HepG2 (cell line): ENCODE data around the gene GPR61. TPM values are rescaled to one million over a fixed set of nuclear protein-coding genes. Genes with fewer than 3 reads are reported as not detected.
A peak's percentile ranks its signal among the peaks of the same experiment; 100 is the strongest.

Experiments used
- ATF2 ChIP-seq: sonication (generic); formaldehyde crosslinking; IDR thresholded peaks from 2 replicates; pipeline ENCODE4 v1.4.0; 2020; ENCODE audit warnings: missing genetic modification reagents
- ATF3 ChIP-seq: sonication (generic); formaldehyde crosslinking; IDR thresholded peaks from 2 replicates; pipeline ENCODE4 v1.4.0; 2020; ENCODE audit warnings: missing genetic modification reagents
- ATF7 ChIP-seq, 2 experiments: fragments of 450-650 bp in 1 of 2; sonication (generic) in 1 of 2; formaldehyde crosslinking in 1 of 2; IDR thresholded peaks; 2 replicates each; pipeline versions ENCODE4 v1.4.0 to v1.6.1; 2016 to 2020; ENCODE audit warnings: antibody characterized with exemption in 1 of 2, mild to moderate bottlenecking in 1 of 2, missing genetic modification reagents in 1 of 2
- FOSL1 ChIP-seq: sonication (generic); formaldehyde crosslinking; IDR thresholded peaks from 2 replicates; pipeline ENCODE4 v1.9.0; 2021; ENCODE audit warnings: missing genetic modification reagents, borderline replicate concordance
- GABPA ChIP-seq, 2 experiments: IDR thresholded peaks; 2 replicates each; pipeline ENCODE4 v1.6.1; 2011 to 2016; ENCODE audit warnings: low read depth in 2 of 2, low read length in 1 of 2, missing biosample characterization in 1 of 2, missing genetic modification characterization in 1 of 2
- HOXA3 ChIP-seq: sonication (generic); formaldehyde crosslinking; IDR thresholded peaks from 2 replicates; pipeline ENCODE4 v1.5.0; 2020; ENCODE audit warnings: missing genetic modification reagents
- IKZF5 ChIP-seq: IDR thresholded peaks from 2 replicates; pipeline ENCODE4 v1.6.1; 2018; ENCODE audit warnings: missing genetic modification reagents, mild to moderate bottlenecking, missing compliant biosample characterization
- NFIB ChIP-seq: sonication (generic); formaldehyde crosslinking; IDR thresholded peaks from 2 replicates; pipeline ENCODE4 v1.9.0; 2021; ENCODE audit warnings: missing genetic modification reagents, mild to moderate bottlenecking, borderline replicate concordance
- PATZ1 ChIP-seq: sonication (generic); formaldehyde crosslinking; IDR thresholded peaks from 2 replicates; pipeline ENCODE4 v1.4.0; 2020; ENCODE audit warnings: missing genetic modification reagents
- RXRB ChIP-seq: IDR thresholded peaks from 2 replicates; pipeline ENCODE4 v1.6.1; 2016; ENCODE audit warnings: borderline replicate concordance, missing genetic modification reagents, missing compliant biosample characterization
- SP1 ChIP-seq, 2 experiments: fragments of 450-650 bp in 1 of 2; sonication (generic) in 1 of 2; formaldehyde crosslinking in 1 of 2; IDR thresholded peaks; 2 replicates each; pipeline versions ENCODE4 v1.4.0 to v1.6.1; 2016 to 2020; ENCODE audit warnings: missing genetic modification reagents in 1 of 2
- YEATS4 ChIP-seq: sonication (generic); formaldehyde crosslinking; IDR thresholded peaks from 2 replicates; pipeline ENCODE4 v1.4.0; 2020; ENCODE audit warnings: missing genetic modification reagents, borderline replicate concordance
- ZHX2 ChIP-seq, 2 experiments: sonication (generic) in 1 of 2; formaldehyde crosslinking in 1 of 2; IDR thresholded peaks; 2 replicates each; pipeline versions ENCODE4 v1.6.1 to v1.9.0; 2014 to 2022; ENCODE audit warnings: antibody characterized with exemption in 1 of 2, borderline replicate concordance in 1 of 2, inconsistent platforms in 1 of 2, low read depth in 1 of 2, missing genetic modification reagents in 1 of 2
- ZNF331 ChIP-seq: sonication (generic); formaldehyde crosslinking; IDR thresholded peaks from 2 replicates; pipeline ENCODE4 v1.4.0; 2020; ENCODE audit warnings: missing genetic modification reagents
- ZNF747 ChIP-seq: sonication (generic); formaldehyde crosslinking; IDR thresholded peaks from 2 replicates; pipeline ENCODE4 v1.8.1; 2023; ENCODE audit warnings: missing genetic modification reagents, mild to moderate bottlenecking, borderline replicate concordance
- polyA plus RNA-seq, 8 experiments: library from polyadenylated mRNA; depleted of rRNA in 3 of 8; stranded (reverse) in 7 of 8; unstranded in 1 of 8; fragments of >200 nt; fragmentation: Illumina TruSeq in 4 of 8; extraction: Trizol in 4 of 8; gene quantifications; 2 replicates each; pipeline versions ENCODE4 v1.2.1 to v1.2.3, GENCODE V29; 2011 to 2016; ENCODE audit warnings: low read depth in 4 of 8, missing spikeins in 1 of 8, mixed read lengths in 1 of 8; ENCODE audit not compliant: insufficient read depth in 1 of 8
- total RNA-seq, 5 experiments: library from RNA; depleted of rRNA; stranded (reverse); fragments of >200 nt; fragmentation: Illumina TruSeq; extraction: Trizol; gene quantifications; 2 replicates each; pipeline ENCODE4 v1.2.3, GENCODE V29; 2016; ENCODE audit warnings: low read depth in 1 of 5

The GPR61 gene
- total and polyA plus RNA-seq, 2 of the 13 experiments (the other 11 are each of a cell fraction or from before 2014, with no cell fraction given) = not detected

- TF ChIP-seq IKZF5 (CRISPR knock-in tag) = 0 out of 2 replicates have a peak, but pooled peaks have one; percentile 19
- no peak; the same call in 1 of the 2 replicates for TF ChIP-seq ATF2 (CRISPR knock-in tag)
- no peak for TF ChIP-seq ATF7 (IDR thresholded peaks at IDR 0.05)
- TF ChIP-seq ATF7 (CRISPR knock-in tag; IDR thresholded peaks at IDR 0.05) = no peak
- TF ChIP-seq FOSL1 = no peak
- peak; percentile 74 for TF ChIP-seq PATZ1 (CRISPR knock-in tag)
- TF ChIP-seq ATF3 (CRISPR knock-in tag) = no peak
- TF ChIP-seq GABPA (IDR thresholded peaks at IDR 0.05; ENCODE audit: low read depth, low read length) = no peak
- TF ChIP-seq GABPA (CRISPR knock-in tag; IDR thresholded peaks at IDR 0.05; ENCODE audit: low read depth) = peak; percentile 63
- peak; percentile 37; the same call in 1 of the 2 replicates for TF ChIP-seq RXRB
- peak; percentile 90 for TF ChIP-seq HOXA3 (CRISPR knock-in tag)
- 0 out of 2 replicates have a peak, but pooled peaks have one; percentile 38 for TF ChIP-seq ZHX2 (IDR thresholded peaks at IDR 0.05; ENCODE audit: low read depth)
- TF ChIP-seq ZHX2 (CRISPR knock-in tag; IDR thresholded peaks at IDR 0.05; ENCODE audit: borderline replicate concordance) = no peak
- TF ChIP-seq NFIB (CRISPR knock-in tag) = no peak
- TF ChIP-seq ZNF331 = peak; percentile 25; the same call in 1 of the 2 replicates
- peak; percentile 39; the same call in 1 of the 2 replicates for TF ChIP-seq YEATS4 (CRISPR knock-in tag)
- TF ChIP-seq SP1 (IDR thresholded peaks at IDR 0.05) = no peak
- peak; percentile 47; the same call in 1 of the 2 replicates for TF ChIP-seq SP1 (CRISPR knock-in tag; IDR thresholded peaks at IDR 0.05)
- peak; percentile 34; the same call in 1 of the 2 replicates for TF ChIP-seq ZNF747 (CRISPR knock-in tag)
Measured at GRCh38 chr1:109546311-109547109, 6.8 kb downstream of the GPR61 start (continued).
